Measurements from ENCODE around the gene RTEL1. TPM values are rescaled to one million over a fixed set of nuclear protein-coding genes. Genes with fewer than 3 reads are reported as not detected.

RTEL1 gene
- polyA plus RNA-seq, 3 donors = 1.0 to 15.5 (median 4.8) TPM

DNA sequence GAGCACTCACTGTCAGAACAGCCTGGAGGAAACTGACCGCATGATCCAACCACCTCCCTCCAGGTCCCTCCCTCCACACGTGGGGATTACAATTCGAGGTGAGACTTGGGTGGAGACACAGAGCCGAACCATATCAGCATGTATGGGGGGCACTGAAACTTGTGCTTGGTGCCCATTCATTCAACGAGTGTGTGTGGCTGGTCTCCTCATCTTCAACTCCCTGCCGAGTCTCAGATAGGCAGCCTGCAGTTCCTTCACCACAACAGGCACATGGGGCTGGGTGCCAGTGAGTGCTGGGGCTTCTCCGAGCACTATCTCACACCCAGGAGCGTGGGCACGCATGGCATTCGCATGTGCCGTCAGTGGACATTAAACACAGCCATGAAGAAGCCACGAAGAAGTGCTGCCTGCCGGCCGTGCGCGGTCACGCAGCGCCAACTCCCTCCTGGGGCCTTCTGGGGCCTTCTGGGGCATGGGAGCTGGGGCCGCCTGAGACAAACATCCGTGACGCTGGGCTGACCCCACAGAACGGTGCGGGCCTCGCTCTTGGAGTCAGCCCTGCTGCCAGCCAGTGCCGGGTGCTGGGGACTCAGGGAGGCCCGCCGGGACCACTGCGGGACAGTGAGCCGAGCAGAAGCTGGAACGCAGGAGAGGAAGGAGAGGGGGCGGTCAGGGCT, 714 bp upstream of the RTEL1 start:
- Histone ChIP-seq H3K9me3 (replicated peaks in 1 of 2; ENCODE audit: control insufficient read depth in 1 of 2, insufficient read depth in 1 of 2, low read length in 2 of 2) (no peaks in the 10 kb centered on the region), H3K27me3 (ENCODE audit: control insufficient read depth in 2 of 2, insufficient read depth in 2 of 2, low read length in 2 of 2) (peaks cover 4 to 18% of the 10 kb centered on the region in 2 donors), H3K4me3 (replicated peaks in 1 of 3; ENCODE audit: low read depth in 2 of 3, low read length in 3 of 3) (peak overlapping the region in 2 of 3 experiments; percentile 93 to 96), H3K36me3 (replicated peaks in 1 of 2; ENCODE audit: control insufficient read depth in 1 of 2, insufficient read depth in 2 of 2, low read length in 2 of 2) (peaks cover 12 to 23% of the 10 kb centered on the region in 2 donors), H3K79me2 (ENCODE audit: insufficient read depth, low read length) (peaks cover 9% of the 10 kb centered on the region), H3K27ac (ENCODE audit: low read depth in 1 of 2, low read length in 2 of 2) (peak overlapping the region; percentile 55 to 81), H2AFZ (ENCODE audit: insufficient read depth, low read depth, low read length, poor library complexity, severe bottlenecking) (peak overlapping the region; percentile 94), H3K9ac (ENCODE audit: insufficient read depth, low read length, poor library complexity, severe bottlenecking) (peak overlapping the region; percentile 77), H4K20me1 (ENCODE audit: insufficient read depth, low read length) (no peaks in the 10 kb centered on the region), H3K4me1 (ENCODE audit: control insufficient read depth in 1 of 2, insufficient read depth in 2 of 2, low read length in 2 of 2) (peaks cover 31 to 40% of the 10 kb centered on the region in 2 donors), H3K4me2 (replicated peaks; ENCODE audit: extremely low read depth, low read length, poor library complexity, severe bottlenecking) (peak overlapping the region; percentile 87)
- no peak for DNase-seq
- WGBS (ENCODE audit: insufficient coverage) = 56% methylated on average over 27 of the region's 31 CpGs
- Mint-ChIP-seq H3K9me3 (peaks cover 0 to 1% (median 0%) of the 10 kb centered on the region in 7 donors), H3K4me3 (peak overlapping the region; percentile 95 to 96), H3K36me3 (peaks cover 21 to 24% of the 10 kb centered on the region in 2 donors), H3K27ac (peak overlapping the region in 4 of 7 donors; percentile 90 to 98 (median 96)), H3K27me3 (ENCODE audit: low read depth in 3 of 3) (peaks cover 5 to 20% (median 12%) of the 10 kb centered on the region in 3 donors), H3K4me1 (peaks cover 35% of the 10 kb centered on the region)
- intact Hi-C loops (cut with micrococcal nuclease) = loop anchor here (5.0 kb wide), 2 partner anchors 50 to 85 kb away; partner anchors contain the start of genes ARFRP1 (in 1 of the 2) and ZGPAT (in 1 of the 2)
- TF ChIP-seq, protein P1, sequence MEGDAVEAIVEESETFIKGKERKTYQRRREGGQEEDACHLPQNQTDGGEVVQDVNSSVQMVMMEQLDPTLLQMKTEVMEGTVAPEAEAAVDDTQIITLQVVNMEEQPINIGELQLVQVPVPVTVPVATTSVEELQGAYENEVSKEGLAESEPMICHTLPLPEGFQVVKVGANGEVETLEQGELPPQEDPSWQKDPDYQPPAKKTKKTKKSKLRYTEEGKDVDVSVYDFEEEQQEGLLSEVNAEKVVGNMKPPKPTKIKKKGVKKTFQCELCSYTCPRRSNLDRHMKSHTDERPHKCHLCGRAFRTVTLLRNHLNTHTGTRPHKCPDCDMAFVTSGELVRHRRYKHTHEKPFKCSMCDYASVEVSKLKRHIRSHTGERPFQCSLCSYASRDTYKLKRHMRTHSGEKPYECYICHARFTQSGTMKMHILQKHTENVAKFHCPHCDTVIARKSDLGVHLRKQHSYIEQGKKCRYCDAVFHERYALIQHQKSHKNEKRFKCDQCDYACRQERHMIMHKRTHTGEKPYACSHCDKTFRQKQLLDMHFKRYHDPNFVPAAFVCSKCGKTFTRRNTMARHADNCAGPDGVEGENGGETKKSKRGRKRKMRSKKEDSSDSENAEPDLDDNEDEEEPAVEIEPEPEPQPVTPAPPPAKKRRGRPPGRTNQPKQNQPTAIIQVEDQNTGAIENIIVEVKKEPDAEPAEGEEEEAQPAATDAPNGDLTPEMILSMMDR (IDR thresholded peaks at IDR 0.05) = no peak

DNA sequence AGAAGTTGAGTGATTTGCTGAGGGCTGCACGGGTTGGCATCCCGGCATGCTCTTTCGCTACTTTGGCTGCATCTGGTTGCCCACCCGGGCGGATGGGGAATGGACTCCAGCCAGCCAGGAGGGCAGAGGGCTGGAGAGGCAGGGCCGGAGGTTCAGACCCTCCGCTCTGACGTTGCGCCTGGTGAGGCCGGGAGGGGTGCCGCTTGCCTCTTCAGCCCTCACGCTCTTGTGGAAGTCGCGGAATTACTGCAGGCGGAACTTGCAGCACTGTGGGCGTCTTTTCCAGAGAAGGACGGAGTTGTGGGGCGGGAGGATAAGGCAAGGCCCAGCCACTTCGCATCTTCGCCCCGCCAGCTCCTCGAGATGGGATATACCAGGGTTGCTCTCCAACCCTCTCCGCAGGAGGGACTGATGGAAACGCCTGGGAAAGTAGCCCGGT, 656 bp downstream of the RTEL1 start:
- peaks cover 5 to 9% (median 9%) of the 10 kb centered on the region in 3 donors for H3K27me3 Mint-ChIP-seq (ENCODE audit: low read depth in 3 of 3)
- peak overlapping the region; percentile 95 to 96 for H3K4me3 Mint-ChIP-seq
- Histone ChIP-seq H3K9me3 (replicated peaks in 1 of 2; ENCODE audit: control insufficient read depth in 1 of 2, insufficient read depth in 1 of 2, low read length in 2 of 2) (no peaks in the 10 kb centered on the region), H3K9ac (ENCODE audit: insufficient read depth, low read length, poor library complexity, severe bottlenecking) (peak overlapping the region; percentile 77), H3K4me2 (replicated peaks; ENCODE audit: extremely low read depth, low read length, poor library complexity, severe bottlenecking) (peak overlapping the region; percentile 87), H3K4me3 (replicated peaks in 1 of 3; ENCODE audit: low read depth in 2 of 3, low read length in 3 of 3) (peak overlapping the region; percentile 70 to 96 (median 93)), H2AFZ (ENCODE audit: insufficient read depth, low read depth, low read length, poor library complexity, severe bottlenecking) (peak overlapping the region; percentile 94), H3K27me3 (ENCODE audit: control insufficient read depth in 2 of 2, insufficient read depth in 2 of 2, low read length in 2 of 2) (peaks cover 0 to 10% of the 10 kb centered on the region in 2 donors), H4K20me1 (ENCODE audit: insufficient read depth, low read length) (no peaks in the 10 kb centered on the region), H3K4me1 (ENCODE audit: control insufficient read depth in 1 of 2, insufficient read depth in 2 of 2, low read length in 2 of 2) (peaks cover 24 to 26% of the 10 kb centered on the region in 2 donors), H3K79me2 (ENCODE audit: insufficient read depth, low read length) (peaks cover 9% of the 10 kb centered on the region), H3K27ac (ENCODE audit: low read depth in 1 of 2, low read length in 2 of 2) (peak overlapping the region; percentile 55 to 81), H3K36me3 (replicated peaks in 1 of 2; ENCODE audit: control insufficient read depth in 1 of 2, insufficient read depth in 2 of 2, low read length in 2 of 2) (peaks cover 25 to 37% of the 10 kb centered on the region in 2 donors)
- H3K27ac Mint-ChIP-seq = peak overlapping the region; percentile 90 to 98 (median 95)
- peaks cover 32% of the 10 kb centered on the region for H3K4me1 Mint-ChIP-seq
- TF ChIP-seq, protein P1 (IDR thresholded peaks at IDR 0.05) = no peak
- 2% methylated on average over 24 of the region's 25 CpGs for WGBS (ENCODE audit: insufficient coverage)
- peaks cover 30 to 37% of the 10 kb centered on the region in 2 donors for H3K36me3 Mint-ChIP-seq
- intact Hi-C loops (cut with micrococcal nuclease) = loop anchor here (2.0 to 5.0 kb wide), 3 partner anchors 49 to 84 kb away; partner anchors contain the start of genes ZGPAT (in 2 of the 2) and ARFRP1 (in 1 of the 2)
- H3K9me3 Mint-ChIP-seq = peaks cover 0 to 1% (median 0%) of the 10 kb centered on the region in 7 donors
- peak in 1 of 3 donors; percentile 20 for DNase-seq
